NCI-H1105 treated with DMSO at 0.1 percent for 48 hours (cell line): ENCODE data around the gene DPYSL3.
"Not testable (repeated sequence)": the region's sequence is repeated elsewhere in the genome, so short reads cannot be mapped to it uniquely, and the experiment has no call there.

Experiments
- DNase-seq: peaks from one replicate; lab custom pipeline; 2025; lab: John Stamatoyannopoulos, UW

Gene DPYSL3

DNA sequence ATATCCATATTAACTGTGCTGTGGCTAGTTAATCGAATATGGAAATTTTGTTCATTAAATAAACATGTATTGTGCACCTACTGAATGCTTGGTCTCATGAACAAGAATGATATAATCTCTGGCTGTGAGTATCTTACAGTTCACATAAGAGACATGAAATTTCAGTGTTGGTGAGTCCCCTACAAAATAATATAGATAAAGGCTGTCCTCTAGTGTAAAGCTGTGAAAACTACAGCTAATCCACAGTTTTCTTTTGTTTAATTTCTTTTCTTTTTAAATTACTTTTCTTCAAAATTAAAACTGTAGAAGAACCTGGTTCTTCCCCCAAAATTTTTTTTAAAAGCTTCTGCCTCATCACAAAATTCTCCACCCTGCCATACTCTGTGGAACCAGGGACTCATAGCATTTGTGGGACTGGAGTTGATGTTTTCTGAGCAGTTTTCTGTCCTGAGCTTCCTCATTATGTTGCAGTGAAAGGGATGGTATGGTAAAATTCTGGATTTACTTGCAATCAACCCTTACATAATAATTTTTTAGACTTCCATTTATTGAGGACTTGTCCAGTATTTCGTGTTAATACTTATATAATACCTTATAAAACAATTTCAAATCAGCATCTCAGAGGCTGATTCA is 140.0 kb downstream of the DPYSL3 start:
- DNase-seq: peak; percentile 42

DNA sequence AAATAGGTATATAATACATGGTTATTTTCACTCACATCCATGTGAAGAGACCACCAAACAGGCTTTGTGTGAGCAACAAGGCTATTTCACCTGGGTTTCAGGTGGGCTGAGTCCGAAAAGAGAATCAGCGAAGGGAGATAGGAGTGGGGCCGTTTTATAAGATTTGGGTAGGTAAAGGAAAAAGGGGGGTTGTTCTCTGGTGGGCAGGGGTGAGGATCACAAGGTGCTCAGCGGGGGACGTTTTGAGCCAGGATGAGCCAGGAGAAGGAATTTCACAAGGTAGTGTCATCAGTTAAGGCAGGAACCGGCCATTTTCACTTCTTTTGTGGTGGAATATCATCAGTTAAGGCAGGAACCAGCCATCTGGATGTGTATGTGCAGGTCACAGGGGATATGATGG is 142.5 kb downstream of the DPYSL3 start:
- DNase-seq: not testable (repeated sequence)

DNA sequence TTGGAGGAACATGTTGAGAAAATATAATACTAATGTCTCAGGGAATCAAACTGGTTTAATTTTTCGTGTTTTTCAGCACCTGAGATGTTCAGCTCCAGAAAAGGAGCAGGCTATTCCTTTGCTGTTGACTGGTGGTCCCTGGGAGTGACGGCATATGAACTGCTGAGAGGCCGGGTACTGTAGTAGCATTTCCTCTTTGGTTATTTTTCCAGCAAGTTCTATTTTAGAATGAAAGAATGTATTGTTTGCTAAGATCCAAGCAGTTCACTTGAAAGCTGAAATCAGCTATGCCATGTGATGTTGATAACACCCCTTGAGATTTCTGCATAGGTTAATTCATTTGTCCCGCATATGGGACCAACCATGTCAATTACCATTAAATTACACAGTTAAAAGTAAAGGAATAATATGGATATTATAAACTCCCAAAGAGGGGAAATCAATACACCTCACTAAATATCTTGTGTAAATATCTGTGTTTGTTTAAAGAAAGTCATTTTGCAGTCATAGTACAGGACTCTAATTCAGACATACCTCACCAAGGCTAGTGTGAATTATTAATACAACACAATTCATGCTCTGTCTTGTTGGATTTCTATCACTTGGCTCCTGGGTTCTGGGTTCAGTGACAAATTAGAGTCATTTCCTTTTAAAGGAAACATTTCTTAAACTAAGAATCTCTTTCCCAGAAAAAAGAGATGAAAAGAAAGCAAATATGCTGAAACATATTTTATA is 148.3 kb downstream of the DPYSL3 start:
- no peak for DNase-seq

DNA sequence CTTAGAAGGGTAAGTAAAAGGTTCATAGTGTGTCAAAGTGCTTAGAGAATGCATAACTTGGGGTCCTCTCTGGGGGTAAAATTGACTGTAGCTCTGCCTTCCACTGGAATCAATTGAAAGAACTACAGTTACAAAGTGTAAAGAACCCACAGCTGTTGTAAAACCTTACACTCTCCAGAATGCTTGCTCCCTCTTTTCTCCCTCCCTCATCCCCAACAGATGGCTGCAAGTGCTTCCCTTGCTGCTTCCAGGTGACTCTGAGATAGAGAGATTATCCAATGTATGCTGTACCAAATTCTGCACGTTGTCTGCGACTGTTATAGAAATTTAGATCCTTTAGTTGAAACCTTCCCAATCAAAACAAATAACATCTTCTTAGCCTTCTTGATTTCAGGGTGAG is 149.1 kb downstream of the DPYSL3 start:
- DNase-seq: no peak

DNA sequence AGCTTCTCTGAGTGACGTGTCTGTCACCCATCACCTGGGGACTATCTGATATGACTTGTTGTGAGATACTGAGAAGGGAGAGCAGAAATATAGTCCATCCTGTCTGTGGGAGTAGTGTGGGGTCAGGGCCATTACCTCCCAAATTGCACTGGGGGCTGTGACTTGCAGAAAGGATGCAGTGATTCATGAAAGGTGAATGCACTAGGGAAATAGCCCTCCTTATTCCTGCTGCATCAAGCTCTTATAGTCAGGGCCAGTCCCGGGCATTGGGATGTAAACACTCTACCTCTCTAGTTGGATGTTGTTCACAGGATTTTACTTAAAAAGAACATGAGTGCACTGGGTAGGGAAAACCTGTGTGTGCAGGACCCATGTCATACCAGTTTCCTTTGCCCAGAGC is 150.3 kb downstream of the DPYSL3 start:
- no peak for DNase-seq

DNA sequence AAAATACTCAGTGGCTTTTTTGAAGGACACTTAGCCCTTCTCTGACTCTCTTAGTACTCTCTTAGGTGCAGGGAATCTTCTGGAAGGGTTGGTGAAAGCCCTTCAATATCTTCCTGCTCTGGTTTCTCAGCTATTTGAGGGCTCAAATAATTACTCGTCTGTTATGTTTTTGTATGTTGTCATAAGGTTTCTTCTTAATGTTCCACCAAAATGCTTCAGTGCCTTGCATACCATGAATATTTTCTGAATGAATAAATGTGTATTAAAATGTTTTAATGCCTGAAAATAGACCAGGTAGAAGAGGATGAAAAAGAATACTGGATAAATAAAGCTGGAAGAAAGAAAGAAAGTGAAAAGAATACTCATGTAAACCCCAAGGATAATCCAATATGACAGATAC is 150.8 kb downstream of the DPYSL3 start:
- no peak for DNase-seq

DNA sequence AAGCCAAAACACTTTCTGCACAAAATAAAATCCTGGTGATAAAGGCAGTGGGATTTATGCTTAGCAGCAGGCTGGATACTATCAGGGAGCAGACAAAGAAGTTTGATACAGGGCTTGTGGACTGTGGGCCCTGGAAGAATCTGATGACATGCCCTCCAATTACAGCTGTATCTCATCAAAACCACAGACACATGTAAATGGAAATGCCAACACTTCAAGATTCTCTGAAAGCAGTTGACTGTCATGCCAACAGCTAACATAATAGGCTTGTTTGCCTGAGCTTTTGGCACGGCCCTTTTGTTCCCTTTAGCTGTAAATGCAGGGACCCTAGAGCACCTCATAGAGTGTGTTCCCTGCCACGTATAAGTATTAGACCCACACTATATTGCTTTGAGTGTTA is 160.6 kb downstream of the DPYSL3 start:
- no peak for DNase-seq

DNA sequence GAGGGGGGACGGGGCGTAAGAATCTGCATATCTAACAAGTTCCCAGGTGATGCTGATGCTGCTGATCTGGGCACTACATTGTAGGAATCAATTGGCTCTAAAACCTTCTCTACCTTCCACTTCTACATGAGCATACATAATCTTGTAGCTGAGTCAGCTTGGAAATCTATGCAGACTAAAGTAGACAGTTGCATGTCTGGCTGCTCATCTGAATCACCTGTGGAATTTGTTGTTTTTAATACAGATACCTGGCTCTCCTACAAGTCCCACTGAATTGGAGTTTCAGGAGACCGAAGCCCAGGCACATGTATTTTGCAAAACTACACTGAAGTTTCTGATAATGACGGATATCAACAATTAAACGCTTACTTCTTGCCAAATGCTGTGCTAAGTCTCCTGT is 161.4 kb downstream of the DPYSL3 start:
- DNase-seq: no peak

DNA sequence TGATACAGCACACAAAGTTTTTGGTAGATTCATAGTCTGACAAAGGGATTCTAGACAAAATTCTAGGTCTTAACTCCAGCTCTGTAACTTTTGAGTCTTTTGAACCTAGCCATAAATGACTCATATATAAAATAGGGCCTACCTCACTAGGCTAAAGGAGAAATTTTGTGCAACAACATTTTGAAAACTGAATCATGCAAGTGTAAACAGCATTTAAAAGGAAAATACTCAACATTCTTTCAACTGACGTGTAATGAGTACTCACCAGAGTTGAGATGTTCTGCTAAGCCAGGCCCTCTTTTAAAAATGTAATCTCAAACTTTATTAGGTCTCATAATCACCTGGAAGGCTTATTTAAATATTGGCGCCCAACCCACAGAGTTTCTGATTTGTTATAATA is 161.8 kb downstream of the DPYSL3 start:
- no peak for DNase-seq

DNA sequence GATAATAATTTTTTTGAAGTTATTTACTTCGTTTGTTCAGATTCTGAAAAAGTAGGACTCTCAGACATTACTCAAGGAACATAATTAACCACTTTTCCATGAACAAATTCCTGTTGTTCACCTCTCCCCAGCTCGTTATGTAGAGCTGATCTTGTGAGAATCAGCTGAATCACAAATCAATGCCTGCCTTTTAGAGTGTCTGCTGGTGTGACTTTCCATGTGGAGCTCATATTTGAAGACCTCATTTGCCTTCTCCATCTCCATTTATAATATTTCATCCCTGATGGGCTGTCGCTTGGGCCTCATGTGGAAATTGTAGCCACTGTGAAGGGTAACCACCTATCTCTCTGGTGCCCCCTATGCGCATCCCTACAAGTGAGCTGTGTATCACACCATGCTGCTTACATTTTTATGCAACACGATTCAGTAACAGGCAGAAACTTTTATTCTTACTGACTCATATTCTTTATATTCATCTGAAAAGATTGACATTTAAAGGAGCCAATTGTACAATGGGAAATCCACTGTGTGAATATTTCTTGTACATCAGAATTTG is 163.8 kb downstream of the DPYSL3 start:
- no peak for DNase-seq

DNA sequence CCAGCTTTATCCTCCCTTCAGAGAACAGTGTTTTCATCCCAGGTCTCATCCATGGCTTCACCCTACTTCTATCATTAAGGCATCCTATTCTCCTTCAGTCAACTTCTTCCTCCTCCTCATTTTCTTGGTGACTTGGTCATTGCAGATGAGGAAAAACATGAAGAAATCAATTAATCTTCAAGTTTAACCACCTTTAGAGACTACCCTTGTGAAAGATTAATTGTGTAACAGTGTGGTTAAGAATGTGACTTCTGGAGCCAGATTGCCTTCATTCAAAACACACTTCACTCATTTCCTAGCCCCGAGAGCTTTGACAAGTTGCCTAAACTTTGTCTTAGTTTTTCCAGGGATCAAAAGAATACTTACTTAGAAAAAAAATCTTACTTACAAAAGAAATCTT is 165.0 kb downstream of the DPYSL3 start:
- DNase-seq: no peak

DNA sequence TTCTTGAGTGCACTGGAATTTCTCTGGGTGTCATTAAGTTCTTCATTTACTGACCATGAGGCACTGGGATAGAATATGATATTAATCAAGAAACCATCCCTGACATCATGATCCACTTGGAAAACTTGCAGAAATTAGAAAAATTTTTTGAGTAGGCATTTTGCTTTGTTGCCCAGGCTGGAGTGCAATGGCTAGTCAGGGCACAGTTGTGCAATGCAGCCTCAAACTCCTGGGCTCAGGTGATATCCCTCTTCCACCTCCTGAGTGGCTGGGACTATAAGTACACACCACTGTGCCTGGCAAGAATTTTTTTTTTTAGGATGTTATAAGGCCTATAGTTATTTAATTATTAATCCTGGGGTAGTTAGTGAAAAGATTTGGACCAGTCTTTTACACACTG is 168.5 kb downstream of the DPYSL3 start:
- DNase-seq: no peak

DNA sequence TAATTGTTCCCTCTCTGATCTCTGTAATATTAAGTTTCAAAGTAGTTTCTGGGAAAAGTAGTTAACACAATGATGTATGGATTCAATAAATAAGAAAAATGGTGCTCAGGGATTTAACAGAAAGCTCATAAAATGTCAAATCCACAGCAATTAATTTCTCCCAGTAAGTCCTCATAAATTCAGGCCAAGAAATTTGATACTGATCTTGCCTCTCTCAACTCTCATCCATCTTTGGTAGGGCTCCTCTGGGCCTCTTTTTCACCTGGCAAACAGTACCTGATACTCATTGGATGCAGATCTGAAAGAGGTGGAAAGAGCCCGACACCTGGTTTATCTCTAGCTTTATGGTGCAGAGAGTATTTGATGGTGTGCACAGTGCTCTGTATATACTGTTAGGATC is 168.9 kb downstream of the DPYSL3 start:
- no peak for DNase-seq
